GM19351 (cell line): Measurements from ENCODE around the gene TRPM8.

Source experiments
- ATAC-seq: cut with Tn5 transposase; IDR thresholded peaks from one replicate; pipeline ENCODE4 v1.9.1; 2021; ENCODE audit warnings: mild to moderate bottlenecking, moderate library complexity; ENCODE audit not compliant: unreplicated experiment

TRPM8 gene

DNA sequence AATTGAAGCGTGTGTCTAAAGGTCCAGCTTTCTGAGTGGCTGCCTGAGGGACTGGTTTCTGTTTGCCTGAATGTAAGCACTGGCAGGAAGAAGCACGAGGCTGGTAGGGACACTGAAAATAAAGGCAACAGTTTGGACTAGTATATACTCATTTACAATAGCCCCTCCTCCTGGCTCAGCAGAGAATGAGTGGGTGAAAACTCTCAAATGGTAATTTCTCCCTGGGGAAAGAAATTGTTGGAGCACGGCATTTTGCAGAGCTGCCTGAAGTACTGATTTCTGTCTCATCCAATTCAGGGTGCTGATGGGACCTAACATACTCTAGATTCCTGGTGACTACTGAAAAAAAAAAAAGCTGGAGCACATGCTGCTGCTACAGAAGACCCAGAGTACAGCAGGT is 116.0 kb downstream of the TRPM8 start:
- no peak for ATAC-seq

DNA sequence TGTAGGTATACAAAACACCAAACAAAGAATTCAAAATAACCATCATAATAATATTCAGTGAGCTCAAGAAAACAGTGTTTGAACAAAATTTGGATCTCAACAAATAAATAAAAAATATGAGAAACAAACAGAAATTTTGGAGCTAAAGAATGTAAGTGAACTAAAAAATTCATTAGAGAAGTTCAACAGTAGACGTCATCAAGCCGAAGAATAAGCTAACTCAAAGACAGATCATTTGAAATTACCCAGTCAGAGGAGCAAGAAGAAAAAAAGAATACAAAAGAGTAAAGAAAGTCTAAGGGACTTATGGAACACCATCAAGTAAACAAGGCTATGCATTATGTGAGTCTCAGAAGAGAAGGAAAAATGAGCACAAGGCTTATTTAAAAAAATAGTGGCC is 116.7 kb downstream of the TRPM8 start:
- no peak for ATAC-seq

DNA sequence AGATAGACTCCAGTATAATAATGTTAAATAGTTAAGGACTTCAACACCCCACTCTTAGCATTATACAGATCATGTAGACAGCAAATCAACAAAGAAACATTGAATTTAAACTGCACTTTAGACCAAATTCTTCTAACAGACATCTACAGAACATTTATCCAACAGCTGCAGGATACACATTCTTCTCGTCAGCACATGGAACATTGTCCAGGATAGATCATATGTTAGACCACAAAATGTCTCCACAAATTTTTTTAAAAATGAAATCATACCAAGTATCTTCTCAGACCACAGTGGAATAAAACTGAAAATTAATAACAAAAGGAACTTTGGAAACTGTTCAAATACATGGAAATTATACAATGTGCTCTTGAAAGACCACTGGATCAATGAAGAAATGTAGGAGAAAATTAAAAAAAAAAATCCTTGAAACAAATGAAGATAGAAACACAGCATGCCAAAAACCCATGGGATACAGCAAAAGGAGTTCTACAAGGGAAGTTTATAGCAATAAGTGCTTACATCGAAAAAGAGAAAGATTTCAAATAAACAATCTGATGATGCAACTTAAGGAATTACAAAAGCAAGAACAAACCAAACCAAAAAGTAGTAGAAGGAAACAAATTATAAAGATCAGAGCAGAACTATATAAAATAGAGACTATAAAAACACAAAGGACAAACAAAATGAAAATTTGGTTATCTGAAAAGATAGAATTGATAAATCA is 121.1 kb downstream of the TRPM8 start:
- ATAC-seq, result no peak

DNA sequence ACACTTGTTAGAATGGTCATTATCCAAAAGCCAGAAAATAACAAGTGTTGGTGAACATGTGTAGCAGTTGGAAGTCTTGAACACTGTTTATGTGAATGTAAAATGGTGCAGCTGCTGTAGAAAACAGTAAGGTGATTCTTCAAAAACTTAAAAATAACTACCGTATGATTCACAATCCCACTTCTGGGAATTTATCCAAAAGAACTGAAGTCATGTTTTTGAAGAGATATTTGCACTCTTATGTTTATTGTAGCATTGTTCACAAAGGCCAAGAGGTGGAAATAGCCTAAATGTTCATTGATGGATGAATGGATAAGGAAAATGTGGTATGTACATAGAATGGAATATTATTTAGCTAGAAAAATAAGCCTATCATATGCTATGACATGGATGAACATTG is 127.0 kb downstream of the TRPM8 start:
- no peak for ATAC-seq

DNA sequence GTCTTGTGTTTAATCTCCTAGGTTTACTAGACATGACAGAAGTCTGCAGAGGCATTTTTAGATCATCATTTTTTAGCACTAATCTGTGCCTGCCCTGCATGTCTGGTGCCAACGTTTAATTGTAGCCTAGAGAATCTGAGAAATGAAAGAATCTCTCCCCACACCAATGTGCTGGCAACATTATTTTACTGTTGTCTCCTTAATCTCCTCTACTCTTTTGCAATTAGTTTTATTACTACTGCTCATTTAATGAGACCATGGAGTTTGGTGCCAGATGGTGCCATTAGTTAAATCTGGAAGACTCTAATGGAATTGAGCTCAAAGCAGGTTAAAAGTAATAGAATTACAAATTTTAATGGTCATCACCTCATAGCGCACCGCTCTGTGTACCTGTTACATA is 129.3 kb downstream of the TRPM8 start:
- no peak for ATAC-seq

- ATAC-seq, result no peak
Measured at GRCh38 chr2:234047361-234047760, 130.2 kb downstream of the TRPM8 start.

DNA sequence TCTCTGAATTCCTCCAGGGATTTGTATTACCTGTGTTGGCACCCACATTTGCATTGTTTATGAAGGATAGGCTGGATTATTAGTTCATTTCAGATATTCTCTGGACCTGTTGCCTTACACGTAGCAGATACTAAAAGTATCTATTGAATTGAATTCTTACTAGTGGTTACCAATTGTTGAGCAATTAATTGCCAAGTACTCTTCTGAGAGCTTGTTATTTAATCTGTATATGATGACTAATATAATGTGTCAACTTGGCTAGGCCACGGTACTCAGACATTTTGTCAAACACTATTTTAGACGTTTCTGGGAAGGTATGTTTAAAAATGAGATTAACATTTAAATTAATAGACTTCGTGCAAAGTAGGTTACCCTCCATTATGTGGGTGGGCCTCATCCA is 130.9 kb downstream of the TRPM8 start:
- ATAC-seq, result no peak

DNA sequence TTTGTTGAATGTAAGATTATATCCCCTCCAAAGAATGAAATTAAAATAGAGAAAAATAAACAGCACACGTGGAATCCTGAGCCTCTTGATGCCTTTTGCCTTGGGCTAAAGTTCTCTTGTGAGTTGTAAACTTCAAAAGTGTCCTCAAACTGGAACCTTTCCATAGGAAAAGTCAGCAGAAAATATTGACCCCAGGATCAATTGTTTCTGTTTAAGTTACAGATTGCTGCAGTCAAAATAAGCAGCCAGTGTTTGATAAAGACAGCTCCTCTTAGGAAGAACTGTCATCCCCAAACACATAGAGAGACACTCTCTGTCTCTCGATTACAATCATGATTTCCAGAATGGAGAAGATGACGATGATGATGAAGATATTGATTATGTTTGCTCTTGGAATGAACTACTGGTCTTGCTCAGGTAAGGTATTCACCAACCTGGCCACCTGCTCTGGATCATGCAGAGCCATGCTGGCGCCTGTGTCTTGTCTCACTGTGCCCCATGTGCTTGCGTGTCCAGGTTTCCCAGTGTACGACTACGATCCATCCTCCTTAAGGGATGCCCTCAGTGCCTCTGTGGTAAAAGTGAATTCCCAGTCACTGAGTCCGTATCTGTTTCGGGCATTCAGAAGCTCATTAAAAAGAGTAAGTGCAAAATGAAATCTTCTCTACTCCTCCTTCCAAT is 133.4 kb downstream of the TRPM8 start, which contains the start of gene SPP2:
Gene SPP2, plus strand, starts transcription at position 248 of the 681 bp plus-strand sequence. Its CDS starts 85 bp downstream, at position 333.
- no peak for ATAC-seq

DNA sequence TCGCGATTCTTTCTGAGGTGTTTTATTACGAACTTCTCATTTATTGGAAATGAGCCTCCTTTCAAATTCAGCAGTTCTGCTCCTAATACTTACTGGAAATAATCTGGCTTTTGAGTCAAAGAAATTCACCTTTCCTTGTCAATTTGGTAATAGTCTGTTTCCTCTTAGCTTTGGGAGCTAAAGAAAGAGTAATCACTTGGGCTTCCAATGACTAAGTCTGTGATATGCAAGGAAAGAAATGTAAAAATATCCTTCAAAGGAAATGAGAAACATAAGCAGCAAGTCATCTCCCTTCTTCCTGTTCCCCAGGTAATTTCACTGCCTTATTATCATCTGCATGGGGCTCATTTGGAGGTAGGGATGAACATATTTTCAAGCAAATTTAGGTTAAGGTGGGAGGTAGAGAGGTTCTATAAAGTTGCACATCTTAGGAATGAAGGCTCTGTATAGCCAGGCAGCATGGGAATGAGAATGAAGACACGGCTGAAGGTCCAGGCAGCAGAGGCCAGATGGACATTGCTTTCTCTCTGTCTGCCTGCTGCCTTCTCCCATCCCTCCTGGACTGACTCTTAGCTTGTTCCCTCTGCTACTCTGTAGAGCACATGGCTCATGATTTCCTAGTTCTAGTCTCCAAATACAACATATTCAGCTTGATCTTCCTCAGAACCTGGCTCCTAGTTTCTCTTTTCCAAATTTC is 134.3 kb downstream of the TRPM8 start:
- no peak for ATAC-seq

GRCh38 chr2:234058881-234059280 is 141.7 kb downstream of the TRPM8 start:
- no peak for ATAC-seq

- ATAC-seq, result no peak
Measured at GRCh38 chr2:234060236-234060635, 143.1 kb downstream of the TRPM8 start.

DNA sequence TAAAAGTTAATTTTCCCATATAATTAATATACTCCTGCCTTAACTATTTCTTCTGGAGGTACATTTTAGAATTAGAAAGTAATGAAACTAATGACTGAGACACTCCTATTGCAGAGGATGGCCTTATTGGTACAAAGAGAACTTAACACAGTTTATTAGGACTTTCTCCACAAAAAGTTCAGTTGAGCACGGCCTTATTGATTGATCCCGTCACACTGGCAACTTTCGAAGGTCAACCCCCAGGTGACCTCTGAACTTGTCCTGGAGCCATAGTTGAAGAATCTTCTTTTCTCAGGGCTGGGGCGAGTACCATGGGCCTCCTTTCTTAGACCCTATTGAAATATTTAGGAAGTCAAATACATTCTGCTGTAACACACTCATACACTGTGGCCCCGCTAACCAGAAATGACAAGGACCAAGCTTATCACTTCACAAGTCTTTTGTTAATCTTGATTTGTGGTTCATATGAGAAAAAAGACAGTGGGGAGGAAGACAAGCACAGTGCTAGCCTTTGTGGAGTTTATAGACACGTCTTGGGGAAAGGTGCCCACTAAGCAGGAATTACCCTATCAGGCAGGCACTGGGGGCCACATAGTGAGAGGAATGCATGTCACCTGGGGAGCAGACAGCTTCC is 144.6 kb downstream of the TRPM8 start:
- no peak for ATAC-seq

- ATAC-seq, result no peak
Measured at GRCh38 chr2:234066587-234066986, 149.4 kb downstream of the TRPM8 start.
